HCT116 (cell line): ENCODE measurements around the gene TACR3.

Source experiments
- ATF3 ChIP-seq: IDR thresholded peaks from 2 replicates; pipeline ENCODE4 v1.6.1; 2012
- CTCF ChIP-seq, 3 experiments: fragments of 200-600 bp in 1 of 3; sonication (generic) in 1 of 3; IDR thresholded peaks in 2 of 3; conservative IDR thresholded peaks in 1 of 3; 2 replicates each; pipeline ENCODE4 v1.5.1; 2012 to 2017; ENCODE audit warnings: low read depth in 2 of 3, low read length in 2 of 3, antibody characterized with exemption in 1 of 3, borderline replicate concordance in 1 of 3, control low read depth in 1 of 3, mild to moderate bottlenecking in 1 of 3, mixed read lengths in 1 of 3, mixed run types in 1 of 3, moderate library complexity in 1 of 3; ENCODE audit not compliant: insufficient read depth in 1 of 3
- POLR2A ChIP-seq: IDR thresholded peaks from 2 replicates; pipeline ENCODE4 v1.7.0; 2011; ENCODE audit warnings: borderline replicate concordance; ENCODE audit not compliant: insufficient read depth, insufficient read length; ENCODE audit errors: extremely low read depth

GRCh38 chr4:103721251-103721650, 1.5 kb upstream of the TACR3 start:
- TF ChIP-seq CTCF (IDR thresholded peaks at IDR 0.05 in 2 of 3, conservative IDR thresholded peaks at IDR 0.05 in 1 of 3; ENCODE audit: borderline replicate concordance in 1 of 3, insufficient read depth in 1 of 3, low read depth in 2 of 3, low read length in 2 of 3) (no peak), POLR2A (no peak), ATF3 (no peak)
